Adrenal gland (tissue), 12 donors: ENCODE measurements around the gene ASB10. TPM values are rescaled to one million over a fixed set of nuclear protein-coding genes. Genes with fewer than 3 reads are reported as not detected.

ENCODE experiments used
- DNase-seq, 7 donors: peaks; one replicate each; pipeline ENCODE4 v3.0.0-alpha.2; 2019 to 2020
- H3K27ac ChIP-seq, 5 donors: fragments of 200-600 bp; sonication (generic) in 4 of 5; 1 replicate in 3 of 5; 2 replicates in 2 of 5; pipeline versions ENCODE4 v1.5.1 to v1.8.0; 2016 to 2020; ENCODE audit warnings: mild to moderate bottlenecking in 1 of 5
- H3K27me3 ChIP-seq: fragments of 200-600 bp; 2 replicates; pipeline ENCODE4 v1.8.0; 2021
- H3K36me3 ChIP-seq, 2 donors: fragments of 200-600 bp; replicated peaks in 1 of 2; 1 replicate in 1 of 2; 2 replicates in 1 of 2; pipeline versions ENCODE4 v1.5.1 to v1.8.0; 2018 to 2022
- H3K4me1 ChIP-seq, 2 donors: fragments of 200-600 bp; replicated peaks in 1 of 2; 1 replicate in 1 of 2; 2 replicates in 1 of 2; pipeline versions ENCODE4 v1.5.1 to v1.8.0; 2018 to 2021
- H3K4me3 ChIP-seq, 4 donors: fragments of 200-600 bp; sonication (generic) in 3 of 4; one replicate each; pipeline ENCODE4 v1.5.1; 2016 to 2018
- H3K9me3 ChIP-seq, 3 donors: fragments of 200-600 bp; sonication (generic) in 1 of 3; replicated peaks in 1 of 3; 1 replicate in 2 of 3; 2 replicates in 1 of 3; pipeline versions ENCODE4 v1.5.1 to v1.8.0; 2016 to 2021
- POLR2A ChIP-seq, 2 donors: fragments of 450-650 bp; IDR thresholded peaks; one replicate each; pipeline ENCODE4 v1.6.1; 2017; ENCODE audit warnings: antibody characterized with exemption in 2 of 2, mild to moderate bottlenecking in 2 of 2, moderate library complexity in 1 of 2
- WGBS, 4 donors: extraction: QIAGEN DNeasy Blood & Tissue Kit in 2 of 4; methylation state at CpG; one replicate each; pipeline versions ENCODE4 v1.1.5 to v1.1.7; 2013 to 2017; 5-methylcytosine and 5-hydroxymethylcytosine counted together
- intact Hi-C, 2 donors: fragments of 100-400 bp; cut with DNase I; formaldehyde crosslinking; loops; one replicate each; pipeline versions ENCODE4 v1.14.1 to v1.15.0; 2022 to 2023
- polyA plus RNA-seq, 3 donors: library from polyadenylated mRNA; stranded (reverse); fragments of 200-250 nt in 2 of 3; fragments of 350-450 nt in 1 of 3; fragmentation: Illumina TruSeq in 1 of 3; extraction: RNeasy Lipid Tissue Mini Kit (QIAGEN cat#74804) in 1 of 3; gene quantifications; one replicate each; pipeline ENCODE4 v1.2.3, GENCODE V29; 2013 to 2014
- total RNA-seq, 9 donors: library from RNA; depleted of rRNA in 4 of 9; stranded (reverse); fragments of >200 nt in 4 of 9; fragments of 120-200 nt in 1 of 9; fragmentation: NEBNext Ultra II Directional in 1 of 9; extraction: Animal tissue kit (Norgen Biotek cat#: 25700) in 1 of 9; gene quantifications; one replicate each; pipeline versions ENCODE4 v1.1.0 to v1.2.4, GENCODE V29; 2013 to 2023
- TF ChIP-seq, protein P1 (sequence below), 6 experiments: fragments of 450-650 bp in 4 of 6; fragments of 200-600 bp in 2 of 6; sonication (generic) in 1 of 6; IDR thresholded peaks; 1 replicate in 5 of 6; 2 replicates in 1 of 6; pipeline versions ENCODE4 v1.5.1 to v1.8.0; 2016 to 2021; ENCODE audit warnings: antibody characterized with exemption in 6 of 6, mild to moderate bottlenecking in 2 of 6, moderate library complexity in 1 of 6
- donor health status: healthy with polysubstance abuse.
- donor health status: Bipolar disorder and iron deficiency.
- donor health status: DM: yes; HTN: yes; CAD: no.
- donor health status: DM: no; HTN: no; CAD: no.
- donor health status: DM: no; HTN: no; CAD: no.
- donor health status: DM: yes; HTN: yes; CAD: no.

Gene ASB10
- total and polyA plus RNA-seq, 12 donors: not detected

DNA sequence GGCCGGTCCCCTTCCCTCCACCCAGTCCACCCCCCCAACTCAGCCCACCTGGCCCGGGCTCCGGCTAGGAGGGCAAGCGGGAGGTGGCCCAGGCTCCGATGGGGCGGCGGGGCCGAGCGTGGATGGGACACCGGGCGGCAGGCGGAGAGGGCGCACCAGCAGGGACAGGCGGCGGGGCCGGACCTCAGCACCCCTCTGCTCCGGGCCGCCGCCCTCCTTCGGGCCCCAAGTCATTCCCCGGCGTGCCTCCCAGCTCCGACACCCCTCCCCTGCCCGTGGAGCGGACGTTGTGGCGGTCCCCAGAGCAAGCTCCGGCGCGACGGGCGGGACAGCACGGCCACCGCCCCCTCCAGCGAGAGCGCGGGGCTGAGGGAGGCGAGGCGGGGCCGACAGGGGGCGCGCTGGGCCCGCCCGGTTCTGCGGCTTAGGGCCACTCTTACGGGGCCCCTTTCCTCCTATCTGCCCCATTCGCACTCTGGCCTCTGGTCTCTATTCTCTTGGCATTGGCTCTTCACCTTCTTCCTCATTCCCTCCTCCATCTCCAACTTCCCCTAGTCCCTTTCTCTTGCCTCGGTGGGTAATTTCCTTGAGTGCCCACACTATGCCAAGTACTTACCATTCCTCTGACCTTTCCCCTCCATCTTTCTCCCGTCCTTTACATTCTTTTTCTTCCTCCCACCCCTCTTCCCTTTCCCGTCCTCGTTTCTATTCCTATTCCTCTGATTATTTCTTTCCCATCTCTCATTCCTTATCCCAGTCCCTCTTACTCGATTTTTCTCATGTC lies 18.9 kb downstream of the ASB10 start:
- Histone ChIP-seq H3K27me3 (peaks cover 47% of the 10 kb centered on the region), H3K9me3 (no peaks in the 10 kb centered on the region), H3K27ac (no peak overlapping the region), H3K4me3 (peak overlapping the region in 1 of 4 donors; percentile 61), H3K36me3 (no peaks in the 10 kb centered on the region), H3K4me1 (peaks cover 8 to 13% of the 10 kb centered on the region in 2 donors)
- whole genome bisulfite sequencing, 4 donors: 3 to 10% (median 4%) methylated on average over 9 to 52 of the region's 52 CpGs
- intact Hi-C loops: no loop called here
- DNase-seq: peak in 2 of 7 donors; percentile 26 to 34
- TF ChIP-seq, protein P1, sequence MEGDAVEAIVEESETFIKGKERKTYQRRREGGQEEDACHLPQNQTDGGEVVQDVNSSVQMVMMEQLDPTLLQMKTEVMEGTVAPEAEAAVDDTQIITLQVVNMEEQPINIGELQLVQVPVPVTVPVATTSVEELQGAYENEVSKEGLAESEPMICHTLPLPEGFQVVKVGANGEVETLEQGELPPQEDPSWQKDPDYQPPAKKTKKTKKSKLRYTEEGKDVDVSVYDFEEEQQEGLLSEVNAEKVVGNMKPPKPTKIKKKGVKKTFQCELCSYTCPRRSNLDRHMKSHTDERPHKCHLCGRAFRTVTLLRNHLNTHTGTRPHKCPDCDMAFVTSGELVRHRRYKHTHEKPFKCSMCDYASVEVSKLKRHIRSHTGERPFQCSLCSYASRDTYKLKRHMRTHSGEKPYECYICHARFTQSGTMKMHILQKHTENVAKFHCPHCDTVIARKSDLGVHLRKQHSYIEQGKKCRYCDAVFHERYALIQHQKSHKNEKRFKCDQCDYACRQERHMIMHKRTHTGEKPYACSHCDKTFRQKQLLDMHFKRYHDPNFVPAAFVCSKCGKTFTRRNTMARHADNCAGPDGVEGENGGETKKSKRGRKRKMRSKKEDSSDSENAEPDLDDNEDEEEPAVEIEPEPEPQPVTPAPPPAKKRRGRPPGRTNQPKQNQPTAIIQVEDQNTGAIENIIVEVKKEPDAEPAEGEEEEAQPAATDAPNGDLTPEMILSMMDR (IDR thresholded peaks at IDR 0.05): peak; percentile 26 to 60 (median 36)
- TF ChIP-seq POLR2A (IDR thresholded peaks at IDR 0.05): no peak

DNA sequence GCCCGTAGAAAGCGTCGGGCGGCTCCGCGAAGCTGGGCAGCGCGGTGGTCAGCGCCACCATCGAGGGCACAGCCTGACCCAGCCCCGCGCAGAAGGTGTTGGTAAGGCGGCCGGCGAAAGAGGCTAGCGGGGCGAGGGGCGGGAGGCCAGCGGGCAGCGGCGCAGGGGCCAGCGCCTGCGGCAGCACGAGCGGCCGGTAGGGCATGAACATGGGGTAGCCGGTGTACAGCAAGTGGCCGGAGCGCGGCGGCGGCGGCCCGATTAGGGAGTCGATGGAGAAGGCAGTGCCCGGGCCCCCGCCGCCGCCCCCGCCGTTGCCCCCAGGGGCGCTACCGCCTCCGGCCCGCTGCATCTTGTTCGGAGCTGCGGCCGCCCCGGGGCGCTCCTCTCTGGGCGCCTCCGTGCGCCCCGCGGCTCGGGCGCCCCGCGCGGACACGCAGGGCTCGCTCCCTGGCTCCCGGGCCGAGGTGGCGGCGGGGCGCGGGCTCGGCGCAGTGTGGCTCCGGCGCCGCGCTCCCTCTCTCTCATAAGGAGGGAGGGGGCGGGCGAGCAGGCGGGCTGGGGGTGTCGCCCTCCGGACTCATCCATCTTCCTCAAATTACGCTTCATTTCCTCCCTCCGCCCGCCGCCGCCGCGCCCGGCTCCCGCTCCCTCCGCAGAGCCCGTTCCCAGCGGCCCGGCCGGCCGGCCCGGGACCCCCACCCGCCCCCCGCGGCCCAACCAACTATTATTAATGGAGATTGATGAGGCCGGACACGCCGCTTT lies 19.7 kb downstream of the ASB10 start, which contains the start of gene GBX1:
Gene GBX1, minus strand, starts transcription at position 498 of the 765 bp plus-strand sequence. Its CDS starts 146 bp downstream, at position 352.
- peaks cover 46% of the 10 kb centered on the region for H3K27me3 ChIP-seq

DNA sequence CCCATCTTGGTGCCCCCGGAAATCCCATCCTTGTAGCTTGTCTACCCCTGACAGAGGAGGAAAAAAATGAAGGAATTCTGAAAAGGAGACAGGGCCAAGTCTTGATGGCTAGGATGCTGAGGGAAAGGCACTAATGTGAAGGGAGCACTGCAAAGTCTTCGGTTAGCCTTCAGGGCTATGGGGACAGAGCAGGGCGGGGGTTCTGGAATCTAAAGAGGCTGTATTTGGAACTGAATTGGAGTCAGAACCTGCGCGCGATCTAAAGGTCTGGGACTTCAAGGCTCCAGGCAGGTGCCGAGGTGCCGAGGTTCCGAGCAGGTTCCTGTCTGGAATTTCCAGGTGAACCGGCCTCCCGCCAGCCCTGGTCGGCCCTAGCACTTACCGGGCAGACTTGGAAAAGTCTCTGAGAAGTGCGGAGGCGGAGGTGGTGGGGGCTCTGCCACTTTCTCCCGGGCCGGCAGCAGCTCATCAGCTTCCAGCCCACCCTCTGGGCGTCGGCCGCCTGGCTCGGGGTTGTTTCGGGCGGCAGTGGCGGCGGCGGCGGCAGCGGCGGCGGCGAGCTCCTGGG lies 20.3 kb downstream of the ASB10 start:
- H3K4me3 ChIP-seq: peak overlapping the region in 2 of 4 donors; percentile 11 to 61
- intact Hi-C loops: no loop called here
- H3K27ac ChIP-seq: no peak overlapping the region
- H3K4me1 ChIP-seq: peaks cover 8 to 13% of the 10 kb centered on the region in 2 donors
- whole genome bisulfite sequencing, 4 donors: 14 to 50% (median 26%) methylated on average over 6 to 31 of the region's 31 CpGs
- H3K27me3 ChIP-seq: peaks cover 46% of the 10 kb centered on the region
- no peaks in the 10 kb centered on the region for H3K36me3 ChIP-seq
- no peak for TF ChIP-seq POLR2A (IDR thresholded peaks at IDR 0.05)
- TF ChIP-seq, protein P1 (IDR thresholded peaks at IDR 0.05): no peak
- DNase-seq: no peak
- H3K9me3 ChIP-seq: no peaks in the 10 kb centered on the region

More for the DNA sequence above, 19.7 kb downstream of the ASB10 start, which contains the start of gene GBX1:
- Histone ChIP-seq H3K4me3 (peak within 1 kb of the TSS in 2 of 4 donors; percentile 11 to 61), H3K36me3 (no peaks in the 10 kb centered on the region), H3K9me3 (no peaks in the 10 kb centered on the region), H3K27ac (no peak within 1 kb of the TSS), H3K4me1 (peaks cover 8 to 13% of the 10 kb centered on the region in 2 donors)
- peak in 2 of 7 donors; percentile 15 to 38 for DNase-seq
- intact Hi-C loops: no loop called here
- no peak for TF ChIP-seq POLR2A (IDR thresholded peaks at IDR 0.05)
- TF ChIP-seq, protein P1 (IDR thresholded peaks at IDR 0.05): peak in 1 of 6 experiments; percentile 15
- 0 to 1% (median 0%) methylated on average over 3 to 99 of the region's 101 CpGs for WGBS, 4 donors

DNA sequence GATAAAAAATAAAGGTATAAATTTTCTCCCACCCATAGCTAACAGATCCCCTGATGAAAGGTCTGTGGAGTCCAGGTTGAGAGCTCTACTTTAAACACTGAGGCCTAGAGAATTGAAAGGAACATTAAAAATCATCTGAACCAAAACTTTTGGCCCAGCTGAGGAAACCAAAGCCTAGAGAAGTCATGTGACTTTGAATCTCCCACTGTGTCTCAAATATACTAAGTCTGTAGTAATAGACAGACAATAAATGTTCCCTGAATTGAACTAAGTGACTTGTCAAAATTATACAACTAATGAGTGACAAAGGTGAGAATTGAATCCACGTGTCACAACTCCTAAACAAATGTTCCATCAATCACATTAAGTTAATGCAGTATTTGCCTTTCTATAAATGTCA lies 25.3 kb downstream of the ASB10 start:
- no peak overlapping the region for H3K4me3 ChIP-seq
- 86 to 97% (median 95%) methylated on average over 1 of the region's 1 CpG for WGBS, 4 donors
- intact Hi-C loops: no loop called here
- peaks cover 26% of the 10 kb centered on the region for H3K27me3 ChIP-seq
- H3K36me3 ChIP-seq: no peaks in the 10 kb centered on the region
- no peak for DNase-seq
- H3K4me1 ChIP-seq: peaks cover 2% of the 10 kb centered on the region in 2 donors
- H3K27ac ChIP-seq: no peak overlapping the region
- no peaks in the 10 kb centered on the region for H3K9me3 ChIP-seq
- TF ChIP-seq, protein P1 (IDR thresholded peaks at IDR 0.05): no peak
- TF ChIP-seq POLR2A (IDR thresholded peaks at IDR 0.05): no peak
